A549 (cell line): ENCODE measurements around the gene SLC9A6.

Source experiments
- CBX8 ChIP-seq: fragments of 200-600 bp; sonication (generic); IDR thresholded peaks from 2 replicates; pipeline ENCODE4 v1.6.1; 2016
- HMGXB4 ChIP-seq: fragments of 250-450 bp; sonication (Bioruptor Pico); IDR thresholded peaks from 2 replicates; pipeline ENCODE4 v1.5.0; 2021; ENCODE audit warnings: mild to moderate bottlenecking, moderate library complexity, borderline replicate concordance
- HOXA7 ChIP-seq: fragments of 250-450 bp; sonication (Bioruptor Pico); IDR thresholded peaks from 2 replicates; pipeline ENCODE4 v1.5.0; 2020; ENCODE audit warnings: mild to moderate bottlenecking, moderate library complexity
- JUN ChIP-seq, 2 experiments: fragments of >200 bp; sonication (Bioruptor Twin); formaldehyde crosslinking; IDR thresholded peaks; 2 replicates in 1 of 2; 3 replicates in 1 of 2; pipeline ENCODE4 v1.6.1; 2016 to 2017
- KDM1A ChIP-seq: fragments of 200-600 bp; sonication (generic); IDR thresholded peaks from 2 replicates; pipeline ENCODE4 v1.6.1; 2016; ENCODE audit warnings: low read depth, mild to moderate bottlenecking
- MAX ChIP-seq: IDR thresholded peaks from 2 replicates; pipeline ENCODE4 v1.6.1; 2012
- POLR2A ChIP-seq: IDR thresholded peaks from 2 replicates; pipeline ENCODE4 v1.6.1; 2012; ENCODE audit warnings: mild to moderate bottlenecking, low read length
- RFX5 ChIP-seq: fragments of 450-650 bp; IDR thresholded peaks from 2 replicates; pipeline ENCODE4 v1.7.1; 2014; ENCODE audit warnings: antibody characterized with exemption, mild to moderate bottlenecking, moderate library complexity
- SMC3 ChIP-seq: fragments of >200 bp; sonication (Bioruptor Twin); formaldehyde crosslinking; IDR thresholded peaks from 3 replicates; pipeline ENCODE4 v1.6.1; 2018; ENCODE audit warnings: inconsistent platforms
- SREBF2 ChIP-seq: fragments of 450-650 bp; IDR thresholded peaks from 2 replicates; pipeline ENCODE4 v1.6.1; 2014; ENCODE audit warnings: mild to moderate bottlenecking, moderate library complexity
- TF ChIP-seq, protein P1 (sequence below): fragments of >200 bp; sonication (Bioruptor Twin); formaldehyde crosslinking; IDR thresholded peaks from 3 replicates; pipeline ENCODE4 v1.5.1; 2016
- TF ChIP-seq, protein P2 (sequence below): fragments of 450-650 bp; IDR thresholded peaks from 2 replicates; pipeline ENCODE4 v1.6.1; 2014; ENCODE audit warnings: antibody characterized with exemption

DNA sequence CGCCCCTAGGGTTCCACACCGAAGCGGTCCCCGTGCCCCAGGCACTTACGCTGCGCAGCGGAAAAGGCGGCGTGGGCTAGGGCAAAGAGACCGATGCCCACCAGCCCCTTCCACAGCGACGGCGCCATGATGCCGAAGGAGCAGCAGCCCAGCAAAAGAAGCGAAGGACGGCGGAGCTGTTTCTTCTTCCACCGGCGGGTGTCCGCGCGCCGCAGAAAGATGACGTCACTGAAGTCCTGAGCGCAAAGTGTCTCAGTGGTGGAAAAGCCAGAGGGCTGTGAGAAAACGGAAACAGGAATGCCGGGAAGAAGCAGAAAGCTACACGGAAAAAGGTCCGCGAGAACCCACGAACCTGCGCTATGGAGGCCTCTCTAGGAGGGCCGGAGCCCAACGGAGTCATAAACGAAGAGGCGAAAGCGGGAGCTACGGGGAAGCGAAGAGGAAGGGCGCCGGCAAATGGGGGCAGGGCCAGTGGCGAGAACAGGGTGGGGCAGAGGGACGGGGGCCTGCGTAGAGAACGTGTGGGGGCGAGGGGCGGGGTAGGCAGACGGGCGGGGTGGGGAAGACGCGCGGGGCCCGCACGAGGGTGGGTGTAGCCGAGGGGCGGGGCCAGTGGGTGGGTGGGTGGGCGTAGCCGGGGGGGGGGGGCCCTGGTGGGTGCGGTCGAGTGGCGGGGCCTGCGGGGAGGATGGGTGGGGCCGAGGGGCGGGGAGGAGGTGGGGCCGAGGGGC lies 11.5 kb upstream of the SLC9A6 start, which contains the start of gene MMGT1:
- no peak for TF ChIP-seq RFX5
- no peak for TF ChIP-seq HMGXB4 (CRISPR knock-in tag)
- no peak for TF ChIP-seq SMC3
- TF ChIP-seq JUN (IDR thresholded peaks at IDR 0.05) = 0 out of 5 replicates have a peak, but pooled peaks of 1 of the 2 experiments have one; percentile 52
- TF ChIP-seq, protein P1, sequence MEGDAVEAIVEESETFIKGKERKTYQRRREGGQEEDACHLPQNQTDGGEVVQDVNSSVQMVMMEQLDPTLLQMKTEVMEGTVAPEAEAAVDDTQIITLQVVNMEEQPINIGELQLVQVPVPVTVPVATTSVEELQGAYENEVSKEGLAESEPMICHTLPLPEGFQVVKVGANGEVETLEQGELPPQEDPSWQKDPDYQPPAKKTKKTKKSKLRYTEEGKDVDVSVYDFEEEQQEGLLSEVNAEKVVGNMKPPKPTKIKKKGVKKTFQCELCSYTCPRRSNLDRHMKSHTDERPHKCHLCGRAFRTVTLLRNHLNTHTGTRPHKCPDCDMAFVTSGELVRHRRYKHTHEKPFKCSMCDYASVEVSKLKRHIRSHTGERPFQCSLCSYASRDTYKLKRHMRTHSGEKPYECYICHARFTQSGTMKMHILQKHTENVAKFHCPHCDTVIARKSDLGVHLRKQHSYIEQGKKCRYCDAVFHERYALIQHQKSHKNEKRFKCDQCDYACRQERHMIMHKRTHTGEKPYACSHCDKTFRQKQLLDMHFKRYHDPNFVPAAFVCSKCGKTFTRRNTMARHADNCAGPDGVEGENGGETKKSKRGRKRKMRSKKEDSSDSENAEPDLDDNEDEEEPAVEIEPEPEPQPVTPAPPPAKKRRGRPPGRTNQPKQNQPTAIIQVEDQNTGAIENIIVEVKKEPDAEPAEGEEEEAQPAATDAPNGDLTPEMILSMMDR = no peak
- TF ChIP-seq HOXA7 (CRISPR knock-in tag) = no peak
- TF ChIP-seq KDM1A = no peak
- peak; percentile 43 for TF ChIP-seq POLR2A
- TF ChIP-seq, protein P2, sequence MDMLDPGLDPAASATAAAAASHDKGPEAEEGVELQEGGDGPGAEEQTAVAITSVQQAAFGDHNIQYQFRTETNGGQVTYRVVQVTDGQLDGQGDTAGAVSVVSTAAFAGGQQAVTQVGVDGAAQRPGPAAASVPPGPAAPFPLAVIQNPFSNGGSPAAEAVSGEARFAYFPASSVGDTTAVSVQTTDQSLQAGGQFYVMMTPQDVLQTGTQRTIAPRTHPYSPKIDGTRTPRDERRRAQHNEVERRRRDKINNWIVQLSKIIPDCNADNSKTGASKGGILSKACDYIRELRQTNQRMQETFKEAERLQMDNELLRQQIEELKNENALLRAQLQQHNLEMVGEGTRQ = no peak
- TF ChIP-seq CBX8 = no peak
- TF ChIP-seq MAX = no peak
- no peak for TF ChIP-seq SREBF2
